Measurements from ENCODE around the gene TMPRSS13. TPM values are rescaled to one million over a fixed set of nuclear protein-coding genes. Genes with fewer than 3 reads are reported as not detected.

TMPRSS13 gene
- total and polyA plus RNA-seq, 7 donors: not detected

GRCh38 chr11:117919781-117920221 is 9.4 kb downstream of the TMPRSS13 start:
- intact Hi-C loops (cut with DNase I): no loop called here
- no peak for ATAC-seq
- Histone ChIP-seq H3K27me3 (ENCODE audit: insufficient read depth in 3 of 3, low read length in 2 of 3) (no peaks in the 10 kb centered on the region), H3K4me1 (no peaks in the 10 kb centered on the region), H3K27ac (no peak overlapping the region), H3K36me3 (ENCODE audit: insufficient read depth in 1 of 2, low read depth in 1 of 2) (no peaks in the 10 kb centered on the region), H3K9me3 (no peaks in the 10 kb centered on the region), H3K4me3 (no peak overlapping the region)
- 83 to 91% (median 90%) methylated on average over 4 of the region's 4 CpGs for WGBS, 3 donors
- no peak for TF ChIP-seq CTCF (IDR thresholded peaks at IDR 0.05)
- no peak for DNase-seq

GRCh38 chr11:117919341-117919740 is 9.9 kb downstream of the TMPRSS13 start:
- no peaks in the 10 kb centered on the region for H3K27me3 ChIP-seq (ENCODE audit: insufficient read depth in 3 of 3, low read length in 2 of 3)
- DNase-seq (no peak), ATAC-seq (no peak)
- H3K4me1 ChIP-seq: no peaks in the 10 kb centered on the region
- H3K27ac ChIP-seq: no peak overlapping the region
- intact Hi-C loops (cut with DNase I): no loop called here
- H3K4me3 ChIP-seq: no peak overlapping the region
- H3K9me3 ChIP-seq: no peaks in the 10 kb centered on the region
- no peaks in the 10 kb centered on the region for H3K36me3 ChIP-seq (ENCODE audit: insufficient read depth in 1 of 2, low read depth in 1 of 2)
- WGBS, 3 donors: 24 to 34% (median 30%) methylated on average over 4 of the region's 4 CpGs
- no peak for TF ChIP-seq CTCF (IDR thresholded peaks at IDR 0.05)

- Histone ChIP-seq H3K4me3 (no peak overlapping the region), H3K27me3 (ENCODE audit: insufficient read depth in 3 of 3, low read length in 2 of 3) (no peaks in the 10 kb centered on the region), H3K36me3 (ENCODE audit: insufficient read depth in 1 of 2, low read depth in 1 of 2) (no peaks in the 10 kb centered on the region), H3K9me3 (no peaks in the 10 kb centered on the region), H3K27ac (no peak overlapping the region), H3K4me1 (no peaks in the 10 kb centered on the region)
- no peak for ATAC-seq
- 75 to 85% (median 77%) methylated on average over 15 to 17 of the region's 17 CpGs for WGBS, 3 donors
- TF ChIP-seq CTCF (IDR thresholded peaks at IDR 0.05): no peak
- intact Hi-C loops (cut with DNase I): no loop called here
- DNase-seq: no peak
These were observed 10.6 kb downstream of the TMPRSS13 start for GRCh38 chr11:117918366-117919255.

- no peak overlapping the region for H3K4me3 ChIP-seq
- intact Hi-C loops (cut with DNase I): no loop called here
- H3K27ac ChIP-seq: no peak overlapping the region
- H3K4me1 ChIP-seq: no peaks in the 10 kb centered on the region
- WGBS, 3 donors: 92 to 98% (median 93%) methylated on average over 5 of the region's 5 CpGs
- no peak for TF ChIP-seq CTCF (IDR thresholded peaks at IDR 0.05)
- peaks cover 0 to 5% (median 0%) of the 10 kb centered on the region in 3 donors for H3K27me3 ChIP-seq (ENCODE audit: insufficient read depth in 3 of 3, low read length in 2 of 3)
- DNase-seq (no peak), ATAC-seq (no peak)
- H3K9me3 ChIP-seq: no peaks in the 10 kb centered on the region
- H3K36me3 ChIP-seq (ENCODE audit: insufficient read depth in 1 of 2, low read depth in 1 of 2): no peaks in the 10 kb centered on the region
These were observed 11.5 kb downstream of the TMPRSS13 start for GRCh38 chr11:117917591-117918151.

Data from psoas muscle (tissue), 8 donors.